K562 (cell line): ENCODE results near the gene INHBC. TPM values are rescaled to one million over a fixed set of nuclear protein-coding genes. Genes with fewer than 3 reads are reported as not detected.

Experiments used
- ARID2 ChIP-seq: fragments of 450-650 bp; IDR thresholded peaks from 2 replicates; pipeline ENCODE4 v1.6.1; 2017; ENCODE audit warnings: antibody characterized with exemption, mild to moderate bottlenecking
- FOSL1 ChIP-seq: fragments of 200-800 bp; sonication (Bioruptor generic); conservative IDR thresholded peaks from 2 replicates; pipeline ENCODE4 v1.6.1; 2016; ENCODE audit warnings: missing genetic modification characterization, missing compliant biosample characterization
- JUNB ChIP-seq: fragments of 450-650 bp; formaldehyde crosslinking; conservative IDR thresholded peaks from 2 replicates; pipeline ENCODE4 v1.4.0; 2020; ENCODE audit warnings: mild to moderate bottlenecking
- MAFF ChIP-seq: IDR thresholded peaks from 2 replicates; pipeline ENCODE4 v1.6.1; 2012; ENCODE audit warnings: low read length, improper control_type of control experiment
- MCM5 ChIP-seq: fragments of 450-650 bp; IDR thresholded peaks from 2 replicates; pipeline ENCODE4 v1.6.1; 2016; ENCODE audit warnings: low read depth
- MECOM ChIP-seq: fragments of 250-450 bp; sonication (Bioruptor Pico); IDR thresholded peaks from 2 replicates; pipeline ENCODE4 v1.8.0; 2022; ENCODE audit warnings: inconsistent platforms
- PURB ChIP-seq: sonication (generic); formaldehyde crosslinking; IDR thresholded peaks from 2 replicates; pipeline ENCODE4 v1.9.0; 2021; ENCODE audit warnings: low read depth, mild to moderate bottlenecking, missing genetic modification reagents
- RB1 ChIP-seq: fragments of 450-650 bp; IDR thresholded peaks from 2 replicates; pipeline ENCODE4 v1.6.1; 2017; ENCODE audit warnings: low read depth, mild to moderate bottlenecking
- RBFOX2 ChIP-seq: fragments of 200-400 bp; formaldehyde crosslinking; IDR thresholded peaks from 2 replicates; pipeline ENCODE4 v1.6.1; 2017; ENCODE audit warnings: low read depth, mild to moderate bottlenecking, low read length, moderate library complexity
- RBM34 ChIP-seq: fragments of 200-400 bp; formaldehyde crosslinking; IDR thresholded peaks from 2 replicates; pipeline ENCODE4 v1.6.1; 2018; ENCODE audit warnings: low read length, borderline replicate concordance; ENCODE audit not compliant: insufficient read depth
- SMAD2 ChIP-seq: fragments of 150-350 bp; IDR thresholded peaks from 2 replicates; pipeline ENCODE4 v1.6.1; 2014; ENCODE audit warnings: low read depth, mild to moderate bottlenecking, low read length
- SMAD4 ChIP-seq: fragments of 250-450 bp; sonication (Bioruptor Pico); conservative IDR thresholded peaks from 2 replicates; pipeline ENCODE4 v1.8.0; 2021; ENCODE audit warnings: inconsistent platforms, mild to moderate bottlenecking, moderate library complexity
- SMC3 ChIP-seq: conservative IDR thresholded peaks from 2 replicates; pipeline ENCODE4 v1.6.1; 2011; ENCODE audit warnings: low read depth, low read length, improper control_type of control experiment; ENCODE audit not compliant: insufficient read depth
- TARDBP ChIP-seq: fragments of 450-650 bp; IDR thresholded peaks from 2 replicates; pipeline ENCODE4 v1.6.1; 2016
- TCF3 ChIP-seq: sonication (generic); formaldehyde crosslinking; IDR thresholded peaks from 2 replicates; pipeline ENCODE4 v1.4.0; 2020; ENCODE audit warnings: mild to moderate bottlenecking, missing genetic modification reagents
- XRCC3 ChIP-seq: fragments of 450-650 bp; IDR thresholded peaks from 2 replicates; pipeline ENCODE4 v1.6.1; 2017; ENCODE audit warnings: mild to moderate bottlenecking, moderate library complexity
- polyA plus RNA-seq, 8 experiments: library from polyadenylated mRNA; depleted of rRNA in 4 of 8; stranded (reverse) in 5 of 8; unstranded in 3 of 8; fragments of >200 nt; fragmentation: Nextera tagmentation in 2 of 8; fragmentation: Illumina TruSeq in 1 of 8; extraction: Ambion mirVana in 2 of 8; extraction: Trizol in 1 of 8; gene quantifications; 2 replicates each; pipeline versions ENCODE4 v1.2.1 to v1.2.3, GENCODE V29; 2011 to 2014; ENCODE audit warnings: inconsistent platforms in 1 of 8, missing spikeins in 1 of 8
- total RNA-seq, 7 experiments: library from RNA; depleted of rRNA in 6 of 7; stranded (reverse); fragments of >200 nt in 6 of 7; fragmentation: Illumina TruSeq in 2 of 7; extraction: Trizol in 2 of 7; gene quantifications; 2 replicates each; pipeline versions ENCODE4 v1.2.1 to v1.2.3, GENCODE V29; 2011 to 2021; ENCODE audit warnings: low replicate concordance in 1 of 7
- TF ChIP-seq, protein P1 (sequence below): fragments of 250-450 bp; sonication (Bioruptor Pico); IDR thresholded peaks from 2 replicates; pipeline ENCODE4 v1.4.0; 2020
- TF ChIP-seq, protein P2 (sequence below): fragments of 200-800 bp; sonication (Bioruptor generic); IDR thresholded peaks from 2 replicates; pipeline ENCODE4 v1.6.1; 2017; ENCODE audit warnings: missing genetic modification characterization, missing compliant biosample characterization
- TF ChIP-seq, protein P3 (sequence below): fragments of 450-650 bp; formaldehyde crosslinking; IDR thresholded peaks from 2 replicates; pipeline ENCODE4 v1.4.0; 2020; ENCODE audit warnings: mild to moderate bottlenecking, moderate library complexity

INHBC gene
- total and polyA plus RNA-seq, 9 of the 15 experiments (the other 6 are each of a cell fraction or from before 2014, with no cell fraction given) = 0.07 to 0.24 (median 0.15) TPM; not detected in 4

DNA sequence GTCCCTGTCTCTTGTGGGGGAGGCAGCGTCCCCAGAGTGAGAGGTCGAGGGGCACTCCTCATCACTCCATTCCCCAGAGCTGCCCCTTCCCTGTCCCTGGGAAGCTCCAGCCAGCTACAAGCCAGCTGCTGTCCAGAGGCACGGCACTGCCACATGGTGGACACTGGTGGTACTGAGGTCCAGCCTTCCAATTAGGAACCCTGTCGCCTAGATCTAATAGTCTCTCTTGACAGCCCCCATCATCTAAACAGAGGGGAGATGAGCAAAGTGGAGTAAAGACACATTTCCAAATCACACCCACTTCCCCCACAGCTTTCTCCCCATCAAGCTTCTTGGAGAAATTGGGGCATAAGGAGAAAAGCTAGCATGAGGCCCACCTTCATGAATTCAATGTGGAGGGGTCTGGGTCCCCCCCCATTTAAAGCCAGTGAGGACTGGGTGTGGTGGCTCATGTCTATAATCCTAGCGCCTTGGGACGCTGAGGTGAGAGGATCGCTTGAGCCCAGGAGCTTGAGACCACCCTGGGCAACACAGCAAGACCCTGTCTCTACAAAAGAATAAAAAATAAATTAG lies 18.4 kb downstream of the INHBC start (continued):
- TF ChIP-seq, protein P1, sequence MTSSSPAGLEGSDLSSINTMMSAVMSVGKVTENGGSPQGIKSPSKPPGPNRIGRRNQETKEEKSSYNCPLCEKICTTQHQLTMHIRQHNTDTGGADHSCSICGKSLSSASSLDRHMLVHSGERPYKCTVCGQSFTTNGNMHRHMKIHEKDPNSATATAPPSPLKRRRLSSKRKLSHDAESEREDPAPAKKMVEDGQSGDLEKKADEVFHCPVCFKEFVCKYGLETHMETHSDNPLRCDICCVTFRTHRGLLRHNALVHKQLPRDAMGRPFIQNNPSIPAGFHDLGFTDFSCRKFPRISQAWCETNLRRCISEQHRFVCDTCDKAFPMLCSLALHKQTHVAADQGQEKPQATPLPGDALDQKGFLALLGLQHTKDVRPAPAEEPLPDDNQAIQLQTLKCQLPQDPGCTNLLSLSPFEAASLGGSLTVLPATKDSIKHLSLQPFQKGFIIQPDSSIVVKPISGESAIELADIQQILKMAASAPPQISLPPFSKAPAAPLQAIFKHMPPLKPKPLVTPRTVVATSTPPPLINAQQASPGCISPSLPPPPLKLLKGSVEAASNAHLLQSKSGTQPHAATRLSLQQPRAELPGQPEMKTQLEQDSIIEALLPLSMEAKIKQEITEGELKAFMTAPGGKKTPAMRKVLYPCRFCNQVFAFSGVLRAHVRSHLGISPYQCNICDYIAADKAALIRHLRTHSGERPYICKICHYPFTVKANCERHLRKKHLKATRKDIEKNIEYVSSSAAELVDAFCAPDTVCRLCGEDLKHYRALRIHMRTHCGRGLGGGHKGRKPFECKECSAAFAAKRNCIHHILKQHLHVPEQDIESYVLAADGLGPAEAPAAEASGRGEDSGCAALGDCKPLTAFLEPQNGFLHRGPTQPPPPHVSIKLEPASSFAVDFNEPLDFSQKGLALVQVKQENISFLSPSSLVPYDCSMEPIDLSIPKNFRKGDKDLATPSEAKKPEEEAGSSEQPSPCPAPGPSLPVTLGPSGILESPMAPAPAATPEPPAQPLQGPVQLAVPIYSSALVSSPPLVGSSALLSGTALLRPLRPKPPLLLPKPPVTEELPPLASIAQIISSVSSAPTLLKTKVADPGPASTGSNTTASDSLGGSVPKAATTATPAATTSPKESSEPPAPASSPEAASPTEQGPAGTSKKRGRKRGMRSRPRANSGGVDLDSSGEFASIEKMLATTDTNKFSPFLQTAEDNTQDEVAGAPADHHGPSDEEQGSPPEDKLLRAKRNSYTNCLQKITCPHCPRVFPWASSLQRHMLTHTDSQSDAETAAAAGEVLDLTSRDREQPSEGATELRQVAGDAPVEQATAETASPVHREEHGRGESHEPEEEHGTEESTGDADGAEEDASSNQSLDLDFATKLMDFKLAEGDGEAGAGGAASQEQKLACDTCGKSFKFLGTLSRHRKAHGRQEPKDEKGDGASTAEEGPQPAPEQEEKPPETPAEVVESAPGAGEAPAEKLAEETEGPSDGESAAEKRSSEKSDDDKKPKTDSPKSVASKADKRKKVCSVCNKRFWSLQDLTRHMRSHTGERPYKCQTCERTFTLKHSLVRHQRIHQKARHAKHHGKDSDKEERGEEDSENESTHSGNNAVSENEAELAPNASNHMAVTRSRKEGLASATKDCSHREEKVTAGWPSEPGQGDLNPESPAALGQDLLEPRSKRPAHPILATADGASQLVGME = no peak
- TF ChIP-seq RBM34 = no peak
- TF ChIP-seq, protein P2, sequence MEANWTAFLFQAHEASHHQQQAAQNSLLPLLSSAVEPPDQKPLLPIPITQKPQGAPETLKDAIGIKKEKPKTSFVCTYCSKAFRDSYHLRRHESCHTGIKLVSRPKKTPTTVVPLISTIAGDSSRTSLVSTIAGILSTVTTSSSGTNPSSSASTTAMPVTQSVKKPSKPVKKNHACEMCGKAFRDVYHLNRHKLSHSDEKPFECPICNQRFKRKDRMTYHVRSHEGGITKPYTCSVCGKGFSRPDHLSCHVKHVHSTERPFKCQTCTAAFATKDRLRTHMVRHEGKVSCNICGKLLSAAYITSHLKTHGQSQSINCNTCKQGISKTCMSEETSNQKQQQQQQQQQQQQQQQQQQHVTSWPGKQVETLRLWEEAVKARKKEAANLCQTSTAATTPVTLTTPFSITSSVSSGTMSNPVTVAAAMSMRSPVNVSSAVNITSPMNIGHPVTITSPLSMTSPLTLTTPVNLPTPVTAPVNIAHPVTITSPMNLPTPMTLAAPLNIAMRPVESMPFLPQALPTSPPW (CRISPR knock-in tag) = peak; percentile 46
- TF ChIP-seq TCF3 (CRISPR knock-in tag) = 0 out of 2 replicates have a peak, but pooled peaks have one; percentile 4
- TF ChIP-seq SMAD2 = no peak
- peak; percentile 57; the same call in 1 of the 2 replicates for TF ChIP-seq RB1
- 0 out of 2 replicates have a peak, but pooled peaks have one; percentile 37 for TF ChIP-seq RBFOX2
- no peak for TF ChIP-seq MECOM (CRISPR knock-in tag)
- TF ChIP-seq, protein P3, sequence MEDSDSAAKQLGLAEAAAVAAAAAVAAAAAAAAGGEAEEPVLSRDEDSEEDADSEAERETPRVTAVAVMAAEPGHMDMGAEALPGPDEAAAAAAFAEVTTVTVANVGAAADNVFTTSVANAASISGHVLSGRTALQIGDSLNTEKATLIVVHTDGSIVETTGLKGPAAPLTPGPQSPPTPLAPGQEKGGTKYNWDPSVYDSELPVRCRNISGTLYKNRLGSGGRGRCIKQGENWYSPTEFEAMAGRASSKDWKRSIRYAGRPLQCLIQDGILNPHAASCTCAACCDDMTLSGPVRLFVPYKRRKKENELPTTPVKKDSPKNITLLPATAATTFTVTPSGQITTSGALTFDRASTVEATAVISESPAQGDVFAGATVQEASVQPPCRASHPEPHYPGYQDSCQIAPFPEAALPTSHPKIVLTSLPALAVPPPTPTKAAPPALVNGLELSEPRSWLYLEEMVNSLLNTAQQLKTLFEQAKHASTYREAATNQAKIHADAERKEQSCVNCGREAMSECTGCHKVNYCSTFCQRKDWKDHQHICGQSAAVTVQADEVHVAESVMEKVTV (CRISPR knock-in tag) = peak; percentile 94
- peak; percentile 87 for TF ChIP-seq ARID2
- peak; percentile 95 for TF ChIP-seq SMC3
- no peak for TF ChIP-seq FOSL1 (tag)
- TF ChIP-seq MAFF = no peak
- TF ChIP-seq MCM5 = no peak
- TF ChIP-seq TARDBP = no peak
- 0 out of 2 replicates have a peak, but pooled peaks have one; percentile 39 for TF ChIP-seq PURB (CRISPR knock-in tag)
- TF ChIP-seq JUNB (CRISPR knock-in tag) = no peak
- TF ChIP-seq SMAD4 (CRISPR knock-in tag) = no peak
- no peak for TF ChIP-seq XRCC3
